H9 (cell line): ENCODE measurements around the gene C1orf216. TPM values are rescaled to one million over a fixed set of nuclear protein-coding genes. Genes with fewer than 3 reads are reported as not detected.

Experiments
- DNase-seq: peaks from one replicate; pipeline ENCODE4 v3.0.0-alpha.2; 2017
- H2AFZ ChIP-seq: one replicate; pipeline ENCODE4 v1.6.1; 2013; ENCODE audit warnings: mild to moderate bottlenecking, low read length, control low read depth, moderate library complexity
- H2AK5ac ChIP-seq: 2 replicates; pipeline ENCODE4 v1.6.1; 2013; ENCODE audit warnings: low read length, control low read depth, mixed read lengths; ENCODE audit not compliant: insufficient read length
- H2BK120ac ChIP-seq: one replicate; pipeline ENCODE4 v1.6.1; 2013; ENCODE audit warnings: low read depth, mild to moderate bottlenecking, low read length, control low read depth, inconsistent platforms; ENCODE audit not compliant: poor library complexity, severe bottlenecking
- H2BK12ac ChIP-seq: 2 replicates; pipeline ENCODE4 v1.6.1; 2013; ENCODE audit warnings: low read length, control low read depth, mixed read lengths, low read depth; ENCODE audit not compliant: insufficient read length
- H2BK15ac ChIP-seq: 2 replicates; pipeline ENCODE4 v1.6.1; 2013; ENCODE audit warnings: low read depth, low read length, control low read depth
- H2BK20ac ChIP-seq: one replicate; pipeline ENCODE4 v1.6.1; 2013; ENCODE audit warnings: low read depth, mild to moderate bottlenecking, low read length, control low read depth, inconsistent platforms; ENCODE audit not compliant: poor library complexity, severe bottlenecking
- H2BK5ac ChIP-seq: 2 replicates; pipeline ENCODE4 v1.6.1; 2013; ENCODE audit warnings: low read length, control low read depth, mixed read lengths; ENCODE audit not compliant: insufficient read length
- H3K14ac ChIP-seq: 2 replicates; pipeline ENCODE4 v1.6.1; 2013; ENCODE audit warnings: low read length, control low read depth; ENCODE audit not compliant: insufficient read depth
- H3K18ac ChIP-seq: 2 replicates; pipeline ENCODE4 v1.6.1; 2013; ENCODE audit warnings: low read depth, mild to moderate bottlenecking, mixed read lengths, low read length, control low read depth; ENCODE audit not compliant: insufficient read length
- H3K23ac ChIP-seq: 2 replicates; pipeline ENCODE4 v1.6.1; 2013; ENCODE audit warnings: low read length, control low read depth, mixed read lengths, low read depth; ENCODE audit not compliant: insufficient read length
- H3K23me2 ChIP-seq: 2 replicates; pipeline ENCODE4 v1.6.1; 2013; ENCODE audit warnings: low read depth, mild to moderate bottlenecking, mixed read lengths, low read length, control low read depth; ENCODE audit not compliant: insufficient read length, poor library complexity, severe bottlenecking
- H3K27ac ChIP-seq: 2 replicates; pipeline ENCODE4 v1.5.1; 2013; ENCODE audit warnings: low read length, control low read depth, mixed read lengths, low read depth; ENCODE audit not compliant: insufficient read length
- H3K27me3 ChIP-seq: 2 replicates; pipeline ENCODE4 v1.6.1; 2013; ENCODE audit warnings: low read length, control low read depth, inconsistent platforms; ENCODE audit not compliant: insufficient read depth
- H3K4ac ChIP-seq: 2 replicates; pipeline ENCODE4 v1.6.1; 2013; ENCODE audit warnings: low read depth, mild to moderate bottlenecking, control low read depth, inconsistent platforms, low read length, moderate library complexity
- H3K4me1 ChIP-seq: 2 replicates; pipeline ENCODE4 v1.6.1; 2013; ENCODE audit warnings: low read length, control low read depth, inconsistent platforms; ENCODE audit not compliant: insufficient read depth
- H3K4me2 ChIP-seq: 2 replicates; pipeline ENCODE4 v1.6.1; 2013; ENCODE audit warnings: low read length, control low read depth, mixed read lengths; ENCODE audit not compliant: insufficient read length, insufficient read depth
- H3K56ac ChIP-seq: 2 replicates; pipeline ENCODE4 v1.6.1; 2013; ENCODE audit warnings: low read depth, mild to moderate bottlenecking, mixed read lengths, low read length, control low read depth; ENCODE audit not compliant: insufficient read length
- H3K79me1 ChIP-seq: 2 replicates; pipeline ENCODE4 v1.6.1; 2013; ENCODE audit warnings: low read depth, mild to moderate bottlenecking, moderate library complexity, low read length, control low read depth, inconsistent platforms; ENCODE audit not compliant: insufficient read depth, poor library complexity, severe bottlenecking
- H3K79me2 ChIP-seq: 2 replicates; pipeline ENCODE4 v1.6.1; 2013; ENCODE audit warnings: low read length, control low read depth, inconsistent platforms; ENCODE audit not compliant: insufficient read depth
- H3K9ac ChIP-seq: 2 replicates; pipeline ENCODE4 v1.6.1; 2013; ENCODE audit warnings: low read length, control low read depth, mixed read lengths; ENCODE audit not compliant: insufficient read length; ENCODE audit errors: extremely low read depth
- H3K9me3 ChIP-seq: one replicate; pipeline ENCODE4 v1.6.1; 2013; ENCODE audit warnings: low read depth, low read length, inconsistent platforms; ENCODE audit not compliant: control insufficient read depth
- H3T11ph ChIP-seq: one replicate; pipeline ENCODE4 v1.6.1; 2013; ENCODE audit warnings: mild to moderate bottlenecking, low read length, control low read depth, inconsistent platforms
- H4K20me1 ChIP-seq: one replicate; pipeline ENCODE4 v1.6.1; 2013; ENCODE audit not compliant: control insufficient read depth, insufficient read length, insufficient read depth
- H4K5ac ChIP-seq: 2 replicates; pipeline ENCODE4 v1.6.1; 2013; ENCODE audit warnings: low read depth, mild to moderate bottlenecking, mixed read lengths, low read length, control low read depth; ENCODE audit not compliant: insufficient read length
- H4K8ac ChIP-seq: replicated peaks from 2 replicates; pipeline ENCODE4 v1.6.1; 2013; ENCODE audit warnings: low read length, control low read depth, mixed read lengths, low read depth; ENCODE audit not compliant: insufficient read length
- H4K91ac ChIP-seq: 2 replicates; pipeline ENCODE4 v1.6.1; 2013; ENCODE audit warnings: low read depth, mild to moderate bottlenecking, moderate library complexity, mixed read lengths, low read length, control low read depth; ENCODE audit not compliant: insufficient read length
- H3K27ac Mint-ChIP-seq, 3 experiments: 2 replicates in 2 of 3; 3 replicates in 1 of 3; pipeline ENCODE4 v1.8.0; 2020 to 2021; ENCODE audit warnings: mixed read lengths in 3 of 3, mild to moderate bottlenecking in 1 of 3, moderate library complexity in 1 of 3
- H3K27me3 Mint-ChIP-seq: 2 replicates; pipeline ENCODE4 v1.8.0; 2021; ENCODE audit warnings: low read depth, mild to moderate bottlenecking, moderate library complexity, mixed read lengths
- H3K36me3 Mint-ChIP-seq, 3 experiments: 2 replicates in 2 of 3; 3 replicates in 1 of 3; pipeline ENCODE4 v1.8.0; 2020 to 2021; ENCODE audit warnings: low read depth in 3 of 3, mixed read lengths in 3 of 3; ENCODE audit not compliant: insufficient read depth in 1 of 3
- H3K4me1 Mint-ChIP-seq, 2 experiments: 2 replicates each; pipeline ENCODE4 v1.8.0; 2020; ENCODE audit warnings: mixed read lengths in 2 of 2
- H3K4me3 Mint-ChIP-seq, 2 experiments: 2 replicates in 1 of 2; 3 replicates in 1 of 2; pipeline ENCODE4 v1.8.0; 2020 to 2021; ENCODE audit warnings: mild to moderate bottlenecking in 2 of 2, mixed read lengths in 2 of 2, moderate library complexity in 1 of 2
- H3K9me3 Mint-ChIP-seq, 2 experiments: 2 replicates in 1 of 2; 3 replicates in 1 of 2; pipeline ENCODE4 v1.8.0; 2020; ENCODE audit warnings: mild to moderate bottlenecking in 2 of 2, mixed read lengths in 2 of 2, moderate library complexity in 1 of 2
- CTCF ChIP-seq: fragments of 200-600 bp; sonication (generic); conservative IDR thresholded peaks from 3 replicates; pipeline ENCODE4 v1.8.0; 2021; ENCODE audit warnings: antibody characterized with exemption, mild to moderate bottlenecking
- WGBS: extraction: QIAGEN DNeasy Blood & Tissue Kit; methylation state at CpG from one replicate; pipeline ENCODE4 v1.1.7; 2013; ENCODE audit warnings: missing lambda C conversion rate, low lambda C conversion rate, mixed read lengths; ENCODE audit not compliant: insufficient read length; ENCODE audit errors: extremely low coverage; 5-methylcytosine and 5-hydroxymethylcytosine counted together
- total RNA-seq: library from RNA; stranded (reverse); gene quantifications from 2 replicates; pipeline ENCODE4 v1.2.1, GENCODE V29; 2021

Gene C1orf216
- total RNA-seq, 1 experiment from 2014 or later: 13.5 TPM

DNA sequence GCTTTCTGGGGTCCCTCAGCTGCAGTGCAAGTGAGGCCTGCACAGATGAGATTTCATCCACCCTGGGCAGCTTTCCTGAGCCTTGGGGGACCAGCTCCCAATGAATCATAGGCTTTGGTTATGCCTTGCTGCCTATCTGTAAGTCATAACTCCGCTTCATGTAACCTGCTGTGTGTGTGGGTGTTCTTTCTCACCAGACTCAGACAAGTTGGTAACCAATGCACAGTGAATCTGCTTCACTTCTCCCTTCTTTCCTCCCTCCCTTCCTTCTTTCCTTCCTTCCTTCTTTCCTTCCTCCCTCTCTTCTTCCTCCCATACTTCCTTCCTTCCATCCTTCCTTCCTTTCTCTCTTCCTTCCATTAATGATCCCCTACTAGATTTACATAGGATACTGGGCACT lies 42.9 kb downstream of the C1orf216 start:
- no CpG with 5 or more reads among the region's 1 CpG for WGBS
- Histone ChIP-seq H3K27ac (no peak overlapping the region), H3K56ac (no peak overlapping the region), H2AK5ac (no peak overlapping the region), H3K9ac (no peak overlapping the region), H2BK12ac (no peak overlapping the region), H3K4me2 (no peak overlapping the region), H3K79me2 (no peaks in the 10 kb centered on the region), H3K27me3 (no peaks in the 10 kb centered on the region), H3T11ph (no peak overlapping the region), H3K23me2 (no peaks in the 10 kb centered on the region), H3K14ac (no peak overlapping the region), H2BK15ac (no peak overlapping the region), H3K4ac (no peak overlapping the region), H3K9me3 (no peaks in the 10 kb centered on the region), H4K91ac (no peak overlapping the region), H4K20me1 (no peaks in the 10 kb centered on the region), H3K79me1 (no peaks in the 10 kb centered on the region), H3K18ac (no peak overlapping the region), H4K8ac (no peak overlapping the region), H2AFZ (no peak overlapping the region), H4K5ac (no peak overlapping the region), H3K4me1 (no peaks in the 10 kb centered on the region), H2BK120ac (no peak overlapping the region), H2BK20ac (no peak overlapping the region), H3K23ac (no peak overlapping the region), H2BK5ac (no peak overlapping the region)
- no peak for DNase-seq
- Mint-ChIP-seq H3K4me3 (no peak overlapping the region), H3K27ac (no peak overlapping the region; a peak in 1 of 7 replicates), H3K36me3 (no peaks in the 10 kb centered on the region), H3K9me3 (no peaks in the 10 kb centered on the region), H3K27me3 (peaks cover 10% of the 10 kb centered on the region), H3K4me1 (peaks cover 5 to 8% of the 10 kb centered on the region in 2 experiments)
- TF ChIP-seq CTCF: no peak
